Liver (tissue), 9 donors: ENCODE results near the gene RIT2. TPM values are rescaled to one million over a fixed set of nuclear protein-coding genes. Genes with fewer than 3 reads are reported as not detected.

Experiments
- DNase-seq: peaks from one replicate; pipeline ENCODE4 v3.0.0-alpha.2; 2017; ENCODE audit warnings: low spot score
- H3K27ac ChIP-seq, 2 donors: one replicate each; pipeline ENCODE4 v1.7.0; 2013; ENCODE audit warnings: inconsistent platforms in 2 of 2, low read length in 2 of 2, control low read depth in 1 of 2, low read depth in 1 of 2, mild to moderate bottlenecking in 1 of 2
- H3K27me3 ChIP-seq, 4 donors: one replicate each; pipeline versions ENCODE4 v1.6.1 to v1.7.0; 2013; ENCODE audit warnings: low read length in 3 of 4, inconsistent platforms in 1 of 4, mild to moderate bottlenecking in 1 of 4, moderate library complexity in 1 of 4; ENCODE audit not compliant: control insufficient read depth in 4 of 4, insufficient read depth in 4 of 4
- H3K36me3 ChIP-seq, 4 donors: one replicate each; pipeline versions ENCODE4 v1.6.1 to v1.7.0; 2013; ENCODE audit warnings: low read length in 3 of 4, mild to moderate bottlenecking in 3 of 4, low read depth in 1 of 4, moderate library complexity in 1 of 4; ENCODE audit not compliant: control insufficient read depth in 4 of 4, insufficient read depth in 3 of 4
- H3K4me1 ChIP-seq, 4 donors: one replicate each; pipeline versions ENCODE4 v1.6.1 to v1.7.0; 2013; ENCODE audit warnings: low read length in 3 of 4, mild to moderate bottlenecking in 3 of 4, moderate library complexity in 1 of 4; ENCODE audit not compliant: control insufficient read depth in 4 of 4, insufficient read depth in 4 of 4
- H3K4me3 ChIP-seq, 3 donors: one replicate each; pipeline versions ENCODE4 v1.6.1 to v1.7.0; 2013; ENCODE audit warnings: low read length in 3 of 3, control low read depth in 1 of 3, low read depth in 1 of 3, mild to moderate bottlenecking in 1 of 3
- H3K9ac ChIP-seq, 2 donors: one replicate each; pipeline ENCODE4 v1.7.0; 2013; ENCODE audit warnings: low read length in 2 of 2, mild to moderate bottlenecking in 2 of 2, moderate library complexity in 2 of 2, control low read depth in 1 of 2, low read depth in 1 of 2
- H3K9me3 ChIP-seq, 4 donors: one replicate each; pipeline versions ENCODE4 v1.6.1 to v1.7.0; 2013; ENCODE audit warnings: low read length in 3 of 4; ENCODE audit not compliant: control insufficient read depth in 4 of 4
- ATF3 ChIP-seq: IDR thresholded peaks from 2 replicates; pipeline ENCODE4 v1.6.1; 2016; ENCODE audit warnings: antibody characterized with exemption
- CTCF ChIP-seq: fragments of 150-350 bp; IDR thresholded peaks from 2 replicates; pipeline ENCODE4 v1.5.1; 2017; ENCODE audit warnings: improper control_type of control experiment, low read depth, low read length; ENCODE audit not compliant: missing input control
- EGR1 ChIP-seq, 2 donors: IDR thresholded peaks; 2 replicates each; pipeline ENCODE4 v1.6.1; 2016 to 2018; ENCODE audit warnings: antibody characterized with exemption in 2 of 2, low read depth in 2 of 2
- FOXA1 ChIP-seq: IDR thresholded peaks from 2 replicates; pipeline ENCODE4 v1.6.1; 2016; ENCODE audit warnings: antibody characterized with exemption
- FOXA2 ChIP-seq: IDR thresholded peaks from 2 replicates; pipeline ENCODE4 v1.6.1; 2016; ENCODE audit warnings: antibody characterized with exemption
- GABPA ChIP-seq, 2 donors: IDR thresholded peaks in 1 of 2; conservative IDR thresholded peaks in 1 of 2; 2 replicates each; pipeline ENCODE4 v1.6.1; 2016; ENCODE audit warnings: antibody characterized with exemption in 2 of 2, mild to moderate bottlenecking in 1 of 2, moderate library complexity in 1 of 2
- HNF4A ChIP-seq, 2 donors: conservative IDR thresholded peaks; 2 replicates each; pipeline ENCODE4 v1.6.1; 2016; ENCODE audit warnings: antibody characterized with exemption in 2 of 2, mild to moderate bottlenecking in 2 of 2
- HNF4G ChIP-seq: IDR thresholded peaks from 2 replicates; pipeline ENCODE4 v1.6.1; 2016; ENCODE audit warnings: antibody characterized with exemption
- JUND ChIP-seq, 2 donors: IDR thresholded peaks; 2 replicates each; pipeline ENCODE4 v1.6.1; 2016; ENCODE audit warnings: antibody characterized with exemption in 2 of 2
- MAX ChIP-seq: IDR thresholded peaks from 2 replicates; pipeline ENCODE4 v1.6.1; 2016; ENCODE audit warnings: antibody characterized with exemption
- NR2F2 ChIP-seq: IDR thresholded peaks from 2 replicates; pipeline ENCODE4 v1.6.1; 2016; ENCODE audit warnings: antibody characterized with exemption
- RAD21 ChIP-seq, 2 donors: IDR thresholded peaks; 2 replicates each; pipeline ENCODE4 v1.6.1; 2016; ENCODE audit warnings: antibody characterized with exemption in 2 of 2, mild to moderate bottlenecking in 2 of 2
- REST ChIP-seq: IDR thresholded peaks from 2 replicates; pipeline ENCODE4 v1.6.1; 2016; ENCODE audit warnings: antibody characterized with exemption, mild to moderate bottlenecking
- RXRA ChIP-seq, 2 donors: IDR thresholded peaks; 2 replicates each; pipeline ENCODE4 v1.6.1; 2017 to 2018; ENCODE audit warnings: antibody characterized with exemption in 2 of 2, mild to moderate bottlenecking in 1 of 2
- SP1 ChIP-seq: IDR thresholded peaks from 2 replicates; pipeline ENCODE4 v1.6.1; 2018; ENCODE audit warnings: antibody characterized with exemption, mild to moderate bottlenecking
- TAF1 ChIP-seq: conservative IDR thresholded peaks from 2 replicates; pipeline ENCODE4 v1.6.1; 2016; ENCODE audit warnings: antibody characterized with exemption, mild to moderate bottlenecking
- YY1 ChIP-seq: IDR thresholded peaks from 2 replicates; pipeline ENCODE4 v1.6.1; 2016; ENCODE audit warnings: antibody characterized with exemption, mild to moderate bottlenecking
- ZBTB33 ChIP-seq: IDR thresholded peaks from 2 replicates; pipeline ENCODE4 v1.6.1; 2016; ENCODE audit warnings: antibody characterized with exemption
- WGBS: extraction: QIAGEN DNeasy Blood & Tissue Kit; methylation state at CpG from one replicate; pipeline ENCODE4 v1.1.7; 2013; 5-methylcytosine and 5-hydroxymethylcytosine counted together
- polyA plus RNA-seq, 2 donors: library from polyadenylated mRNA; stranded (reverse) in 1 of 2; unstranded in 1 of 2; fragments of 200-250 nt in 1 of 2; fragments of >200 nt in 1 of 2; fragmentation: Nextera tagmentation in 1 of 2; extraction: Ambion mirVana in 1 of 2; gene quantifications; one replicate each; pipeline versions ENCODE4 v1.2.1 to v1.2.3, GENCODE V29; 2013 to 2015
- total RNA-seq, 2 donors: library from RNA; depleted of rRNA; stranded (reverse); fragments of >200 nt; gene quantifications; one replicate each; pipeline ENCODE4 v1.2.3, GENCODE V29; 2014
- donor health status: healthy.
- donor health status: healthy.
- donor health status: healthy.
- donor health status: healthy.
- donor health status: healthy.

The RIT2 gene
- total and polyA plus RNA-seq, 4 donors, result not detected

GRCh38 chr18:42850174-42851083, 265.1 kb downstream of the RIT2 start:
- 80% methylated on average over 5 of the region's 5 CpGs for WGBS
- H3K9ac ChIP-seq, result no peak overlapping the region
- no peak for TF ChIP-seq ATF3
- no peak for TF ChIP-seq TAF1
- TF ChIP-seq CTCF, result no peak
- no peak for TF ChIP-seq SP1
- TF ChIP-seq FOXA2, result no peak
- TF ChIP-seq ZBTB33, result no peak
- TF ChIP-seq GABPA (IDR thresholded peaks at IDR 0.05 in 1 of 2, conservative IDR thresholded peaks at IDR 0.05 in 1 of 2), result no peak
- TF ChIP-seq RAD21 (IDR thresholded peaks at IDR 0.05), result no peak
- TF ChIP-seq HNF4G, result no peak
- no peaks in the 10 kb centered on the region for H3K36me3 ChIP-seq
- no peaks in the 10 kb centered on the region for H3K4me1 ChIP-seq
- DNase-seq, result no peak
- H3K27ac ChIP-seq, result no peak overlapping the region
- H3K4me3 ChIP-seq, result no peak overlapping the region
- H3K27me3 ChIP-seq, result no peaks in the 10 kb centered on the region
- H3K9me3 ChIP-seq, result no peaks in the 10 kb centered on the region

- Histone ChIP-seq H3K9ac (no peak overlapping the region), H3K9me3 (no peaks in the 10 kb centered on the region), H3K4me3 (no peak overlapping the region), H3K27me3 (no peaks in the 10 kb centered on the region), H3K27ac (no peak overlapping the region), H3K4me1 (no peaks in the 10 kb centered on the region), H3K36me3 (no peaks in the 10 kb centered on the region)
- WGBS, result 63% methylated on average over 1 of the region's 1 CpG
- TF ChIP-seq FOXA2, result no peak
- no peak for TF ChIP-seq CTCF
- TF ChIP-seq MAX, result no peak
- TF ChIP-seq ATF3, result no peak
- TF ChIP-seq GABPA (IDR thresholded peaks at IDR 0.05 in 1 of 2, conservative IDR thresholded peaks at IDR 0.05 in 1 of 2), result no peak
- TF ChIP-seq FOXA1, result no peak
- no peak for TF ChIP-seq HNF4A (conservative IDR thresholded peaks at IDR 0.05)
- TF ChIP-seq EGR1 (IDR thresholded peaks at IDR 0.05; ENCODE audit: low read depth in 2 of 2), result no peak
- no peak for TF ChIP-seq NR2F2
- no peak for TF ChIP-seq YY1
- no peak for TF ChIP-seq SP1
- no peak for TF ChIP-seq REST
- no peak for TF ChIP-seq HNF4G
- TF ChIP-seq RXRA (IDR thresholded peaks at IDR 0.05), result no peak
- no peak for TF ChIP-seq TAF1
- TF ChIP-seq ZBTB33, result no peak
- TF ChIP-seq JUND (IDR thresholded peaks at IDR 0.05), result no peak
- TF ChIP-seq RAD21 (IDR thresholded peaks at IDR 0.05), result no peak
- no peak for DNase-seq
These were observed 276.1 kb downstream of the RIT2 start for GRCh38 chr18:42839408-42839807.
